ENCODE data around the gene AOPEP.

The AOPEP gene

DNA sequence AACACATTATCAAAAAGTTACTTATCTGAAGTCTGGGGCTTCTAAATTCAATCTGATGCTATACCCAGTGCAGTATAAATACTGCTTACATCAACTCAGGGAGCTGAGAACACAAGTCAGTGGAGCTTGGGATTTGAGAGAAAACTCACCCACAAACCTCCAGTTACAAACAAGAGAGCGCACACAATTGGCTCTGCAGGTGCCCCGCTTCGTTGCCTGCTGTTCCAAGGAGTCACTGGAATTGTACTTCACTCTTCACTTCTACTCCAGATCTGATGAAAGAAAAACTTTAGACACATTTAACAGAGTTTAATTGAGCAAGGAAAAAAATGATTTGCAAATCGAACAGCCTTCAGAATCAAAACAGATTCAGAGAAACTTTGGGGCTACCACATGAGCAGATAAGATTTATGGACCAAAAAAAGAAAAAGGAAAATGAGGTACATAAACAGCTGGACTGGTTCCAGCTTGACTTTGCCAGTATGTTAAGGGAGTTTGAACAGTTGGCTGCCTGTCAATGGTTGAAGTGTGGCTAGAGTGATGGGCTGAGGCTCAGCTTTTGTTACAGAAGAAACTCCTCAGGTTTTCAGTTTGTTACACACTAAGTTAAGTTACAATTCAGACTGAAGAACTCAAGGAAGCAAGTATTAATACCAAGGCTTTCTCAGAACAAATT, 156.6 kb downstream of the AOPEP start:
- Histone ChIP-seq H3K4me3 (ENCODE audit: low read length in 2 of 2) (no peak overlapping the region), H3K36me3 (ENCODE audit: control insufficient read depth in 2 of 2, insufficient read depth in 2 of 2, low read length in 2 of 2) (no peaks in the 10 kb centered on the region), H3K4me1 (ENCODE audit: control insufficient read depth, insufficient read depth, low read length) (peaks cover 2% of the 10 kb centered on the region), H3K9me3 (ENCODE audit: control insufficient read depth in 2 of 2, low read length in 2 of 2) (no peaks in the 10 kb centered on the region), H3K27ac (ENCODE audit: low read length) (no peak overlapping the region), H3K9ac (ENCODE audit: low read length in 2 of 2) (no peak overlapping the region), H3K27me3 (ENCODE audit: control insufficient read depth in 1 of 2, insufficient read depth in 2 of 2, low read length in 2 of 2) (no peaks in the 10 kb centered on the region)

GRCh38 chr9:94885854-94886447, 159.5 kb downstream of the AOPEP start:
- no peak overlapping the region for H3K27ac ChIP-seq (ENCODE audit: low read length)
- no peak overlapping the region for H3K9ac ChIP-seq (ENCODE audit: low read length in 2 of 2)
- H3K4me1 ChIP-seq (ENCODE audit: control insufficient read depth, insufficient read depth, low read length): peaks cover 2% of the 10 kb centered on the region
- no peaks in the 10 kb centered on the region for H3K9me3 ChIP-seq (ENCODE audit: control insufficient read depth in 2 of 2, low read length in 2 of 2)
- H3K36me3 ChIP-seq (ENCODE audit: control insufficient read depth in 2 of 2, insufficient read depth in 2 of 2, low read length in 2 of 2): no peaks in the 10 kb centered on the region
- no peak overlapping the region for H3K4me3 ChIP-seq (ENCODE audit: low read length in 2 of 2)
- H3K27me3 ChIP-seq (ENCODE audit: control insufficient read depth in 1 of 2, insufficient read depth in 2 of 2, low read length in 2 of 2): no peaks in the 10 kb centered on the region

GRCh38 chr9:94887721-94888120, 161.2 kb downstream of the AOPEP start:
- Histone ChIP-seq H3K27ac (ENCODE audit: low read length) (no peak overlapping the region), H3K4me1 (ENCODE audit: control insufficient read depth, insufficient read depth, low read length) (peaks cover 2% of the 10 kb centered on the region), H3K9ac (ENCODE audit: low read length in 2 of 2) (no peak overlapping the region), H3K27me3 (ENCODE audit: control insufficient read depth in 1 of 2, insufficient read depth in 2 of 2, low read length in 2 of 2) (no peaks in the 10 kb centered on the region), H3K4me3 (ENCODE audit: low read length in 2 of 2) (no peak overlapping the region), H3K36me3 (ENCODE audit: control insufficient read depth in 2 of 2, insufficient read depth in 2 of 2, low read length in 2 of 2) (no peaks in the 10 kb centered on the region), H3K9me3 (ENCODE audit: control insufficient read depth in 2 of 2, low read length in 2 of 2) (no peaks in the 10 kb centered on the region)

DNA sequence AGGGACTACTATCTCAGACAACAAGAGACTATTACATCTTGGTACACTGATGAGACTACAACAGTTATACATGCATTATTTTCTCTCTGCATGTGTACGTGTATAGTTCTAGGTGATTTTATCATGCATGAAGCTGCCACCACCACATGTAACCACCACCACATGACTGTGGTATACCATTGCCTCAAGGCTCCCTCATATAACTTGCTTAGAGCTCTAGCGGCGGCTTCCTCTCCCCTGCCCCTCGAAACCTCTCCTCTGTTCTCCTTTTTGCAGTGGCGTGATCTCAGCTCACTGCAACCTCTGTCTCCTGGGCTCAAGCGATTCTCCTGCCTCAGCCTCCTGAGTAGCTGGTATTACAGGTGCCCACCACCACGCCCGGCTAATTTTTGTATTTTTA, 162.3 kb downstream of the AOPEP start:
- Histone ChIP-seq H3K9me3 (ENCODE audit: control insufficient read depth in 2 of 2, low read length in 2 of 2) (no peaks in the 10 kb centered on the region), H3K9ac (ENCODE audit: low read length in 2 of 2) (no peak overlapping the region), H3K27ac (ENCODE audit: low read length) (no peak overlapping the region), H3K27me3 (ENCODE audit: control insufficient read depth in 1 of 2, insufficient read depth in 2 of 2, low read length in 2 of 2) (no peaks in the 10 kb centered on the region), H3K4me3 (ENCODE audit: low read length in 2 of 2) (no peak overlapping the region), H3K36me3 (ENCODE audit: control insufficient read depth in 2 of 2, insufficient read depth in 2 of 2, low read length in 2 of 2) (no peaks in the 10 kb centered on the region), H3K4me1 (ENCODE audit: control insufficient read depth, insufficient read depth, low read length) (no peaks in the 10 kb centered on the region)

DNA sequence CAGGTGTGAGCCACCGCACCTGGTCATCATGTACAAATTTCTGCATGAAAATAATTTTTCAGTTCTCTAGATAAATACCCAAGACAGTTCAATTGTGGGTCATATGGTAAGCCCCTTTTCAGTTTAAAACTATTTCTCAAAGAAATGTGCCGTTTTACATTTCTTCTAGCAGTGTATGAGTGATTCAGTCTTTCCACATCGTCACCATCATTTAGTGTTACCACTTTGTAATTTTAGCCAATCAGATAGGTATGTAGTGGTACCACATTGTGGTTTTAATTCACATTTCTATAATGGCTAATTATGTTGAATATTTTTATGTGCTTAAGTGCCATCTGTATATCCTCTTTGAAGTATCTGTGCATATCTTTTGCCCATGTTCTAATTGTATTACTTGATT, 163.1 kb downstream of the AOPEP start:
- Histone ChIP-seq H3K36me3 (ENCODE audit: control insufficient read depth in 2 of 2, insufficient read depth in 2 of 2, low read length in 2 of 2) (no peaks in the 10 kb centered on the region), H3K9ac (ENCODE audit: low read length in 2 of 2) (no peak overlapping the region), H3K9me3 (ENCODE audit: control insufficient read depth in 2 of 2, low read length in 2 of 2) (no peaks in the 10 kb centered on the region), H3K4me1 (ENCODE audit: control insufficient read depth, insufficient read depth, low read length) (no peaks in the 10 kb centered on the region), H3K27ac (ENCODE audit: low read length) (no peak overlapping the region), H3K27me3 (ENCODE audit: control insufficient read depth in 1 of 2, insufficient read depth in 2 of 2, low read length in 2 of 2) (no peaks in the 10 kb centered on the region), H3K4me3 (ENCODE audit: low read length in 2 of 2) (no peak overlapping the region)

DNA sequence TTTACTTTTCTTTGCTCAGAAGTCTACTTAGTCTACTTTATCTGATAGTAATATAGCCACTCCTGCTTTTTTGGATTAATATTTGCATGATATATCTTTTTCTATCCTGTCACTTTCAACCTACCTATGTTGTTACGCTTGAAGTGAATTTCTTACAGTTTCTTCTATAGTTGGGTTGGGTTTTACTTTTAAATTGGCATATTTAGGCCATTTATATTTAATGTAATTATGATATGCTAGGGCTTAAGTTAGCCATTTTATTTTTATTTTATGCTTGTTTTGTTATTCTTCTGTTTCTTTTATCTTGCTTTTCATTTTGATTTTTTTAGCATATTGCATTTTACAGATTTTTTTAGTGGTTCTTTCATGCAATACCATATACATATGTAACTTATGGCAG, 164.7 kb downstream of the AOPEP start:
- no peaks in the 10 kb centered on the region for H3K27me3 ChIP-seq (ENCODE audit: control insufficient read depth in 1 of 2, insufficient read depth in 2 of 2, low read length in 2 of 2)
- no peak overlapping the region for H3K9ac ChIP-seq (ENCODE audit: low read length in 2 of 2)
- no peak overlapping the region for H3K4me3 ChIP-seq (ENCODE audit: low read length in 2 of 2)
- H3K27ac ChIP-seq (ENCODE audit: low read length): no peak overlapping the region
- H3K4me1 ChIP-seq (ENCODE audit: control insufficient read depth, insufficient read depth, low read length): no peaks in the 10 kb centered on the region
- H3K9me3 ChIP-seq (ENCODE audit: control insufficient read depth in 2 of 2, low read length in 2 of 2): no peaks in the 10 kb centered on the region
- H3K36me3 ChIP-seq (ENCODE audit: control insufficient read depth in 2 of 2, insufficient read depth in 2 of 2, low read length in 2 of 2): no peaks in the 10 kb centered on the region

- H3K9ac ChIP-seq (ENCODE audit: low read length in 2 of 2): no peak overlapping the region
- H3K4me1 ChIP-seq (ENCODE audit: control insufficient read depth, insufficient read depth, low read length): no peaks in the 10 kb centered on the region
- H3K9me3 ChIP-seq (ENCODE audit: control insufficient read depth in 2 of 2, low read length in 2 of 2): no peaks in the 10 kb centered on the region
- H3K36me3 ChIP-seq (ENCODE audit: control insufficient read depth in 2 of 2, insufficient read depth in 2 of 2, low read length in 2 of 2): no peaks in the 10 kb centered on the region
- no peak overlapping the region for H3K27ac ChIP-seq (ENCODE audit: low read length)
- H3K4me3 ChIP-seq (ENCODE audit: low read length in 2 of 2): no peak overlapping the region
- no peaks in the 10 kb centered on the region for H3K27me3 ChIP-seq (ENCODE audit: control insufficient read depth in 1 of 2, insufficient read depth in 2 of 2, low read length in 2 of 2)
Measured at GRCh38 chr9:94892675-94893074, 166.2 kb downstream of the AOPEP start.

- H3K27ac ChIP-seq (ENCODE audit: low read length): no peak overlapping the region
- H3K9me3 ChIP-seq (ENCODE audit: control insufficient read depth in 2 of 2, low read length in 2 of 2): no peaks in the 10 kb centered on the region
- no peak overlapping the region for H3K9ac ChIP-seq (ENCODE audit: low read length in 2 of 2)
Measured at GRCh38 chr9:94894094-94894699, 167.7 kb downstream of the AOPEP start.

DNA sequence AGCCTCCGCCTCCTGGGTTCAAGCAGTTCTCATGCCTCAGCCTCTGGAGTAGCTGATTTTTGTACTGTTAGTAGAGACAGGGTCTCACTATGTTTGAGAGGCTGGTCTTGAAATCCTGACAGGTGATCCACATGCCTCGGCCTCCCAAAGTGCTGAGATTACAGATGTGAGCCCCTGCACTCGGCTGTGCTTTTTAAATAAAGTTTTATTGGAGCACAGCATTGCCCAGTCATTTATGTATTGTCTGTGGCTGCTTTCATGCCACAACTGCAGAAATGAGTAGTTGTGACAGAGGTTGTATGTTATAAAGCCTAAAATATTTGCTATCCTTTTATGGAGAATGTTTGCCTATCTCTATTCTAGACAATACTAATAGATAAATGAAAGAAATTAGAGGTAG, 169.2 kb downstream of the AOPEP start:
- Histone ChIP-seq H3K36me3 (ENCODE audit: control insufficient read depth in 2 of 2, insufficient read depth in 2 of 2, low read length in 2 of 2) (no peaks in the 10 kb centered on the region), H3K9ac (ENCODE audit: low read length in 2 of 2) (no peak overlapping the region), H3K9me3 (ENCODE audit: control insufficient read depth in 2 of 2, low read length in 2 of 2) (no peaks in the 10 kb centered on the region), H3K4me1 (ENCODE audit: control insufficient read depth, insufficient read depth, low read length) (peaks cover 5% of the 10 kb centered on the region), H3K27me3 (ENCODE audit: control insufficient read depth in 1 of 2, insufficient read depth in 2 of 2, low read length in 2 of 2) (no peaks in the 10 kb centered on the region), H3K27ac (ENCODE audit: low read length) (no peak overlapping the region), H3K4me3 (ENCODE audit: low read length in 2 of 2) (no peak overlapping the region)

More at GRCh38 chr9:94894094-94894699, 167.7 kb downstream of the AOPEP start:
- no peaks in the 10 kb centered on the region for H3K36me3 ChIP-seq (ENCODE audit: control insufficient read depth in 2 of 2, insufficient read depth in 2 of 2, low read length in 2 of 2)
- no peaks in the 10 kb centered on the region for H3K4me1 ChIP-seq (ENCODE audit: control insufficient read depth, insufficient read depth, low read length)
- H3K4me3 ChIP-seq (ENCODE audit: low read length in 2 of 2): no peak overlapping the region
- no peaks in the 10 kb centered on the region for H3K27me3 ChIP-seq (ENCODE audit: control insufficient read depth in 1 of 2, insufficient read depth in 2 of 2, low read length in 2 of 2)

DNA sequence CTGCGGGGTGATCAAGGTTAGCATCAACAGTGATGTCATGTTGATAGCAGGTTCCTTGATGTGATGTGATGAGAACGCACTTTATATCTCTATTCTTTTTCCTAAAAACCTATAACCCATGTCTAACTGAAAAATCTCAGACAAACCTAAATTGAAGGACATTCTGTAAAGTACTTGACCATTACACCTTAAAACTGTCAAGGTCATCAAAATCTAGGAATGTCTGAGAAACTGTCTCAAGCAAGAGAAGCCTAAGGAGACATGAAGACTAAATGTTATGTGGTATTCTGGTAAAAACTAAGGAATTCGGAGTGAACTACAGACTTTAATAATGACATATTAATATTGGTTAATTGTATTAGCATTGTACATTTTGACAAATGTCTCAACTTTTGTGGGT, 170.0 kb downstream of the AOPEP start:
- Histone ChIP-seq H3K9me3 (ENCODE audit: control insufficient read depth in 2 of 2, low read length in 2 of 2) (no peaks in the 10 kb centered on the region), H3K4me1 (ENCODE audit: control insufficient read depth, insufficient read depth, low read length) (peaks cover 10% of the 10 kb centered on the region), H3K27ac (ENCODE audit: low read length) (no peak overlapping the region), H3K4me3 (ENCODE audit: low read length in 2 of 2) (no peak overlapping the region), H3K36me3 (ENCODE audit: control insufficient read depth in 2 of 2, insufficient read depth in 2 of 2, low read length in 2 of 2) (no peaks in the 10 kb centered on the region), H3K27me3 (ENCODE audit: control insufficient read depth in 1 of 2, insufficient read depth in 2 of 2, low read length in 2 of 2) (no peaks in the 10 kb centered on the region), H3K9ac (ENCODE audit: low read length in 2 of 2) (no peak overlapping the region)

Measured in stomach smooth muscle (tissue), 2 donors.